Liver (tissue), 9 donors: ENCODE data around the gene GRIP1. TPM values are rescaled to one million over a fixed set of nuclear protein-coding genes. Genes with fewer than 3 reads are reported as not detected.

Experiments
- DNase-seq: peaks from one replicate; pipeline ENCODE4 v3.0.0-alpha.2; 2017; ENCODE audit warnings: low spot score
- H3K27ac ChIP-seq, 2 donors: one replicate each; pipeline ENCODE4 v1.7.0; 2013; ENCODE audit warnings: inconsistent platforms in 2 of 2, low read length in 2 of 2, control low read depth in 1 of 2, low read depth in 1 of 2, mild to moderate bottlenecking in 1 of 2
- H3K27me3 ChIP-seq, 4 donors: one replicate each; pipeline versions ENCODE4 v1.6.1 to v1.7.0; 2013; ENCODE audit warnings: low read length in 3 of 4, inconsistent platforms in 1 of 4, mild to moderate bottlenecking in 1 of 4, moderate library complexity in 1 of 4; ENCODE audit not compliant: control insufficient read depth in 4 of 4, insufficient read depth in 4 of 4
- H3K36me3 ChIP-seq, 4 donors: one replicate each; pipeline versions ENCODE4 v1.6.1 to v1.7.0; 2013; ENCODE audit warnings: low read length in 3 of 4, mild to moderate bottlenecking in 3 of 4, low read depth in 1 of 4, moderate library complexity in 1 of 4; ENCODE audit not compliant: control insufficient read depth in 4 of 4, insufficient read depth in 3 of 4
- H3K4me1 ChIP-seq, 4 donors: one replicate each; pipeline versions ENCODE4 v1.6.1 to v1.7.0; 2013; ENCODE audit warnings: low read length in 3 of 4, mild to moderate bottlenecking in 3 of 4, moderate library complexity in 1 of 4; ENCODE audit not compliant: control insufficient read depth in 4 of 4, insufficient read depth in 4 of 4
- H3K4me3 ChIP-seq, 3 donors: one replicate each; pipeline versions ENCODE4 v1.6.1 to v1.7.0; 2013; ENCODE audit warnings: low read length in 3 of 3, control low read depth in 1 of 3, low read depth in 1 of 3, mild to moderate bottlenecking in 1 of 3
- H3K9ac ChIP-seq, 2 donors: one replicate each; pipeline ENCODE4 v1.7.0; 2013; ENCODE audit warnings: low read length in 2 of 2, mild to moderate bottlenecking in 2 of 2, moderate library complexity in 2 of 2, control low read depth in 1 of 2, low read depth in 1 of 2
- H3K9me3 ChIP-seq, 4 donors: one replicate each; pipeline versions ENCODE4 v1.6.1 to v1.7.0; 2013; ENCODE audit warnings: low read length in 3 of 4; ENCODE audit not compliant: control insufficient read depth in 4 of 4
- EGR1 ChIP-seq, 2 donors: IDR thresholded peaks; 2 replicates each; pipeline ENCODE4 v1.6.1; 2016 to 2018; ENCODE audit warnings: antibody characterized with exemption in 2 of 2, low read depth in 2 of 2
- GABPA ChIP-seq, 2 donors: IDR thresholded peaks in 1 of 2; conservative IDR thresholded peaks in 1 of 2; 2 replicates each; pipeline ENCODE4 v1.6.1; 2016; ENCODE audit warnings: antibody characterized with exemption in 2 of 2, mild to moderate bottlenecking in 1 of 2, moderate library complexity in 1 of 2
- HNF4A ChIP-seq, 2 donors: conservative IDR thresholded peaks; 2 replicates each; pipeline ENCODE4 v1.6.1; 2016; ENCODE audit warnings: antibody characterized with exemption in 2 of 2, mild to moderate bottlenecking in 2 of 2
- HNF4G ChIP-seq: IDR thresholded peaks from 2 replicates; pipeline ENCODE4 v1.6.1; 2016; ENCODE audit warnings: antibody characterized with exemption
- JUND ChIP-seq, 2 donors: IDR thresholded peaks; 2 replicates each; pipeline ENCODE4 v1.6.1; 2016; ENCODE audit warnings: antibody characterized with exemption in 2 of 2
- NR2F2 ChIP-seq: IDR thresholded peaks from 2 replicates; pipeline ENCODE4 v1.6.1; 2016; ENCODE audit warnings: antibody characterized with exemption
- RAD21 ChIP-seq, 2 donors: IDR thresholded peaks; 2 replicates each; pipeline ENCODE4 v1.6.1; 2016; ENCODE audit warnings: antibody characterized with exemption in 2 of 2, mild to moderate bottlenecking in 2 of 2
- RXRA ChIP-seq, 2 donors: IDR thresholded peaks; 2 replicates each; pipeline ENCODE4 v1.6.1; 2017 to 2018; ENCODE audit warnings: antibody characterized with exemption in 2 of 2, mild to moderate bottlenecking in 1 of 2
- SP1 ChIP-seq: IDR thresholded peaks from 2 replicates; pipeline ENCODE4 v1.6.1; 2018; ENCODE audit warnings: antibody characterized with exemption, mild to moderate bottlenecking
- TAF1 ChIP-seq: conservative IDR thresholded peaks from 2 replicates; pipeline ENCODE4 v1.6.1; 2016; ENCODE audit warnings: antibody characterized with exemption, mild to moderate bottlenecking
- WGBS: extraction: QIAGEN DNeasy Blood & Tissue Kit; methylation state at CpG from one replicate; pipeline ENCODE4 v1.1.7; 2013; 5-methylcytosine and 5-hydroxymethylcytosine counted together
- polyA plus RNA-seq, 2 donors: library from polyadenylated mRNA; stranded (reverse) in 1 of 2; unstranded in 1 of 2; fragments of 200-250 nt in 1 of 2; fragments of >200 nt in 1 of 2; fragmentation: Nextera tagmentation in 1 of 2; extraction: Ambion mirVana in 1 of 2; gene quantifications; one replicate each; pipeline versions ENCODE4 v1.2.1 to v1.2.3, GENCODE V29; 2013 to 2015
- total RNA-seq, 2 donors: library from RNA; depleted of rRNA; stranded (reverse); fragments of >200 nt; gene quantifications; one replicate each; pipeline ENCODE4 v1.2.3, GENCODE V29; 2014
- TF ChIP-seq, protein P1 (sequence below): IDR thresholded peaks from 2 replicates; pipeline ENCODE4 v1.6.1; 2016; ENCODE audit warnings: antibody characterized with exemption, mild to moderate bottlenecking
- TF ChIP-seq, protein P2 (sequence below): IDR thresholded peaks from 2 replicates; pipeline ENCODE4 v1.6.1; 2016; ENCODE audit warnings: antibody characterized with exemption
- TF ChIP-seq, protein P3 (sequence below): IDR thresholded peaks from 2 replicates; pipeline ENCODE4 v1.6.1; 2016; ENCODE audit warnings: antibody characterized with exemption
- TF ChIP-seq, protein P4 (sequence below): fragments of 150-350 bp; IDR thresholded peaks from 2 replicates; pipeline ENCODE4 v1.5.1; 2017; ENCODE audit warnings: improper control_type of control experiment, low read depth, low read length; ENCODE audit not compliant: missing input control
- donor health status: healthy.
- donor health status: healthy.
- donor health status: healthy.
- donor health status: healthy.
- donor health status: healthy.

The GRIP1 gene
- total and polyA plus RNA-seq, 4 donors, result 0.05 to 1.5 (median 0.24) TPM

DNA sequence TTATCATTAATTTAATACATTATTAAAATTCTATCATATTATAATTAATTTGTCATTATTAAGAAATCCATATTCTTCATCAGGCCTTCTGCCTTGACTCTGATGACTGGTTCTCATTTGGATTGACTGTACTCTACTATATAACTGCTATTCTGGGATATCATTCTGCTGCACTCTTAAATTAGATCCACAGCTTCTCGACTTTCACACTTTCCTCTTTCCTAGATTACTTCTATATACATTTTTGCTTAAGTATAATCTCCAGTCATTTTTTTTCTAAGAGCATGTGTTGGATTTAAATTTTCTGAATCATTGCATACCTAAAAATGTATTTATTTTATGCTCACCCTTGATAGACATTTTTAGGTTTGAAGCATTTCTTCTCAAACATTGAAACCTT is 12.4 kb downstream of the GRIP1 start (continued):
- TF ChIP-seq, protein P1, sequence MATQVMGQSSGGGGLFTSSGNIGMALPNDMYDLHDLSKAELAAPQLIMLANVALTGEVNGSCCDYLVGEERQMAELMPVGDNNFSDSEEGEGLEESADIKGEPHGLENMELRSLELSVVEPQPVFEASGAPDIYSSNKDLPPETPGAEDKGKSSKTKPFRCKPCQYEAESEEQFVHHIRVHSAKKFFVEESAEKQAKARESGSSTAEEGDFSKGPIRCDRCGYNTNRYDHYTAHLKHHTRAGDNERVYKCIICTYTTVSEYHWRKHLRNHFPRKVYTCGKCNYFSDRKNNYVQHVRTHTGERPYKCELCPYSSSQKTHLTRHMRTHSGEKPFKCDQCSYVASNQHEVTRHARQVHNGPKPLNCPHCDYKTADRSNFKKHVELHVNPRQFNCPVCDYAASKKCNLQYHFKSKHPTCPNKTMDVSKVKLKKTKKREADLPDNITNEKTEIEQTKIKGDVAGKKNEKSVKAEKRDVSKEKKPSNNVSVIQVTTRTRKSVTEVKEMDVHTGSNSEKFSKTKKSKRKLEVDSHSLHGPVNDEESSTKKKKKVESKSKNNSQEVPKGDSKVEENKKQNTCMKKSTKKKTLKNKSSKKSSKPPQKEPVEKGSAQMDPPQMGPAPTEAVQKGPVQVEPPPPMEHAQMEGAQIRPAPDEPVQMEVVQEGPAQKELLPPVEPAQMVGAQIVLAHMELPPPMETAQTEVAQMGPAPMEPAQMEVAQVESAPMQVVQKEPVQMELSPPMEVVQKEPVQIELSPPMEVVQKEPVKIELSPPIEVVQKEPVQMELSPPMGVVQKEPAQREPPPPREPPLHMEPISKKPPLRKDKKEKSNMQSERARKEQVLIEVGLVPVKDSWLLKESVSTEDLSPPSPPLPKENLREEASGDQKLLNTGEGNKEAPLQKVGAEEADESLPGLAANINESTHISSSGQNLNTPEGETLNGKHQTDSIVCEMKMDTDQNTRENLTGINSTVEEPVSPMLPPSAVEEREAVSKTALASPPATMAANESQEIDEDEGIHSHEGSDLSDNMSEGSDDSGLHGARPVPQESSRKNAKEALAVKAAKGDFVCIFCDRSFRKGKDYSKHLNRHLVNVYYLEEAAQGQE, result no peak

DNA sequence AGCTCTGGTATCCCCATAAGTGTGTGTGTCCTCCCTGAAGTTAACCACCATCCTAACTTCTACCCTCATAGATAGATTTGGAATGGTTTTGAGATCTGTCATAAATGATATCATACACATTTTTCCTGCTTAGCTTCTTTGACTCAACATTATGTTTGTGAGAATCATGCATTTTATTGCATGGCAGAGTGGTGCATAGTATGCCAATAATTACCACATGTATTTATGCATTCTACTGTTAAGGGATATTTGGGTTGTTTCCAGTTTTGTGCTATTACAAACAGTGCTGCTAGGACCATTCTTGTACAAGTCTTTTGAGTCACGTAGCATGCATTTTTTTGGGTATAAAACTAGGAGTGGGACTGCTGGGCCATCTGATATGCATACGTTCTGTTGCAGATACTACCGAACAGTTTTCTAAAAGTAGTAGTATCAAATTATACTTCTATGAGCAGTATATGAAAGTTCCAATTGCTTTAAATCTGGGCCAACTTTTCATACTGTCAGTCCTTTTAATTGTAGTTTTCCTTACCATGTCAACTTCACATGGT is 13.4 kb downstream of the GRIP1 start:
- DNase-seq, result no peak
- H3K4me3 ChIP-seq, result no peak overlapping the region
- no peaks in the 10 kb centered on the region for H3K27me3 ChIP-seq
- H3K36me3 ChIP-seq, result no peaks in the 10 kb centered on the region
- TF ChIP-seq, protein P2, sequence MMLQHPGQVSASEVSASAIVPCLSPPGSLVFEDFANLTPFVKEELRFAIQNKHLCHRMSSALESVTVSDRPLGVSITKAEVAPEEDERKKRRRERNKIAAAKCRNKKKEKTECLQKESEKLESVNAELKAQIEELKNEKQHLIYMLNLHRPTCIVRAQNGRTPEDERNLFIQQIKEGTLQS, result no peak
- TF ChIP-seq HNF4A (conservative IDR thresholded peaks at IDR 0.05), result no peak
- TF ChIP-seq NR2F2, result no peak
- TF ChIP-seq GABPA (IDR thresholded peaks at IDR 0.05 in 1 of 2, conservative IDR thresholded peaks at IDR 0.05 in 1 of 2), result no peak
- TF ChIP-seq HNF4G, result no peak
- TF ChIP-seq TAF1, result no peak
- TF ChIP-seq, protein P3, sequence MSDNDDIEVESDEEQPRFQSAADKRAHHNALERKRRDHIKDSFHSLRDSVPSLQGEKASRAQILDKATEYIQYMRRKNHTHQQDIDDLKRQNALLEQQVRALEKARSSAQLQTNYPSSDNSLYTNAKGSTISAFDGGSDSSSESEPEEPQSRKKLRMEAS, result no peak
- no peak for TF ChIP-seq SP1
- TF ChIP-seq RXRA (IDR thresholded peaks at IDR 0.05), result no peak
- no peak for TF ChIP-seq RAD21 (IDR thresholded peaks at IDR 0.05)
- no peak for TF ChIP-seq EGR1 (IDR thresholded peaks at IDR 0.05; ENCODE audit: low read depth in 2 of 2)
- TF ChIP-seq, protein P4, sequence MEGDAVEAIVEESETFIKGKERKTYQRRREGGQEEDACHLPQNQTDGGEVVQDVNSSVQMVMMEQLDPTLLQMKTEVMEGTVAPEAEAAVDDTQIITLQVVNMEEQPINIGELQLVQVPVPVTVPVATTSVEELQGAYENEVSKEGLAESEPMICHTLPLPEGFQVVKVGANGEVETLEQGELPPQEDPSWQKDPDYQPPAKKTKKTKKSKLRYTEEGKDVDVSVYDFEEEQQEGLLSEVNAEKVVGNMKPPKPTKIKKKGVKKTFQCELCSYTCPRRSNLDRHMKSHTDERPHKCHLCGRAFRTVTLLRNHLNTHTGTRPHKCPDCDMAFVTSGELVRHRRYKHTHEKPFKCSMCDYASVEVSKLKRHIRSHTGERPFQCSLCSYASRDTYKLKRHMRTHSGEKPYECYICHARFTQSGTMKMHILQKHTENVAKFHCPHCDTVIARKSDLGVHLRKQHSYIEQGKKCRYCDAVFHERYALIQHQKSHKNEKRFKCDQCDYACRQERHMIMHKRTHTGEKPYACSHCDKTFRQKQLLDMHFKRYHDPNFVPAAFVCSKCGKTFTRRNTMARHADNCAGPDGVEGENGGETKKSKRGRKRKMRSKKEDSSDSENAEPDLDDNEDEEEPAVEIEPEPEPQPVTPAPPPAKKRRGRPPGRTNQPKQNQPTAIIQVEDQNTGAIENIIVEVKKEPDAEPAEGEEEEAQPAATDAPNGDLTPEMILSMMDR, result no peak
- TF ChIP-seq JUND (IDR thresholded peaks at IDR 0.05), result no peak
- TF ChIP-seq, protein P1, result no peak
- no peak overlapping the region for H3K27ac ChIP-seq
- 78% methylated on average over 3 of the region's 3 CpGs for WGBS
- H3K9me3 ChIP-seq, result no peaks in the 10 kb centered on the region
- H3K9ac ChIP-seq, result no peak overlapping the region
- H3K4me1 ChIP-seq, result no peaks in the 10 kb centered on the region
